ENCODE data around the gene SYTL2. TPM values are rescaled to one million over a fixed set of nuclear protein-coding genes. Genes with fewer than 3 reads are reported as not detected.

The SYTL2 gene
- total RNA-seq, 5 donors from 2014 or later (not counting 1 experiment from before 2014, with no cell fraction given): 19.8 to 85.4 (median 31.3) TPM

DNA sequence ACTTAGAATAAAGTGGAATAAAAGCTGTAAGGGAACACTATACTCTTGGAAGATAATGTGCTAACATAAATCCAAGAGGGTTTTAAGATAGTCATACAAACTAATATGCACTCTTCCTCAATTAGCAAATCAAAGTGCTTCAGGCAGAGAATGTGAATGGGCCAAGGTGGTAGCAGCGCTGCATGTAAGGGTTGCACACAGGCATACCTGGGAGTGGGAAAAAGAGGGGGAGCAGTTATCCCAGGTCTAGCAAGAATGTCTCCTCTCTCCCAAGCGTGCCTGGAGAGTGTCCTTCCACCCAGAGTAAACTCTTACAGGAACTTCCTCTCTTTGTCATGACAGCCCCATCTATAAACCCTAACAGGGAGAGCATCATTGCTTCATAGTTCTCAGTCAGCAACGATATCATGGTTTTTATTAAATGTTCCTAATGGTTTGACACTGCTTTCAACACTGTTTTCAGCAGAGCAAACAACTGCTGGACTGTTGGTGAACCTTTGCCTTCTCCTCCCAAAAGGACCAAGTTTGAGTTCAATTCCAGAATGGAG, 61.6 kb downstream of the SYTL2 start:
- 100% methylated on average over 1 of the region's 3 CpGs for WGBS (ENCODE audit: insufficient coverage)
- H3K36me3 ChIP-seq (ENCODE audit: control insufficient read depth in 2 of 2, extremely low read depth in 1 of 2, insufficient read depth in 1 of 2, low read length in 1 of 2): peaks cover 0 to 3% of the 10 kb centered on the region in 2 donors
- peaks cover 67 to 69% of the 10 kb centered on the region in 2 experiments for H3K4me1 ChIP-seq (ENCODE audit: control insufficient read depth in 1 of 2, extremely low read depth in 1 of 2, insufficient read depth in 2 of 2, low read length in 2 of 2)
- ATAC-seq (replicated peaks in 1 of 4): no peak
- ChIA-PET CTCF (no interaction called here), POLR2A (interaction anchor here in 1 of 2 donors (0.5 to 1.2 kb wide), 2 partner anchors 10 to 53 kb away, joined by 4 to 8 read pairs; no protein-coding TSS in a partner anchor)
- no peak for DNase-seq
- peaks cover 23% of the 10 kb centered on the region for H3K36me3 Mint-ChIP-seq
- H3K27me3 Mint-ChIP-seq: no peaks in the 10 kb centered on the region
- H3K9me3 Mint-ChIP-seq: peaks cover 0 to 4% (median 0%) of the 10 kb centered on the region in 3 donors
- peak overlapping the region; percentile 47 to 74 for H3K27ac Mint-ChIP-seq
- peaks cover 73 to 95% (median 92%) of the 10 kb centered on the region in 3 donors for H3K4me1 Mint-ChIP-seq
- no peak overlapping the region for H3K4me3 ChIP-seq (ENCODE audit: control insufficient read depth in 1 of 2, extremely low read depth in 1 of 2, low read length in 1 of 2)
- no peaks in the 10 kb centered on the region for H3K9me3 ChIP-seq
- H3K27ac ChIP-seq (ENCODE audit: low read length): peak overlapping the region; percentile 52
- peak overlapping the region in 1 of 3 donors; percentile 81 for H3K4me3 Mint-ChIP-seq
- no peaks in the 10 kb centered on the region for H3K27me3 ChIP-seq (replicated peaks in 1 of 2; ENCODE audit: control insufficient read depth in 2 of 2, extremely low read depth in 1 of 2, insufficient read depth in 2 of 2, low read length in 1 of 2)

- WGBS (ENCODE audit: insufficient coverage): 100% methylated on average over 2 of the region's 6 CpGs
- peaks cover 0 to 3% of the 10 kb centered on the region in 2 donors for H3K36me3 ChIP-seq (ENCODE audit: control insufficient read depth in 2 of 2, extremely low read depth in 1 of 2, insufficient read depth in 1 of 2, low read length in 1 of 2)
- no peaks in the 10 kb centered on the region for H3K27me3 Mint-ChIP-seq
- peaks cover 0 to 4% (median 0%) of the 10 kb centered on the region in 3 donors for H3K9me3 Mint-ChIP-seq
- peaks cover 74 to 90% (median 90%) of the 10 kb centered on the region in 3 donors for H3K4me1 Mint-ChIP-seq
- H3K27ac Mint-ChIP-seq: no peak overlapping the region
- peaks cover 23% of the 10 kb centered on the region for H3K36me3 Mint-ChIP-seq
- no peak for ATAC-seq (replicated peaks in 1 of 4)
- H3K4me1 ChIP-seq (ENCODE audit: control insufficient read depth in 1 of 2, extremely low read depth in 1 of 2, insufficient read depth in 2 of 2, low read length in 2 of 2): peaks cover 60 to 61% of the 10 kb centered on the region in 2 experiments
- H3K27me3 ChIP-seq (replicated peaks in 1 of 2; ENCODE audit: control insufficient read depth in 2 of 2, extremely low read depth in 1 of 2, insufficient read depth in 2 of 2, low read length in 1 of 2): no peaks in the 10 kb centered on the region
- no peaks in the 10 kb centered on the region for H3K9me3 ChIP-seq
- no peak overlapping the region for H3K4me3 ChIP-seq (ENCODE audit: control insufficient read depth in 1 of 2, extremely low read depth in 1 of 2, low read length in 1 of 2)
- H3K4me3 Mint-ChIP-seq: no peak overlapping the region
- ChIA-PET CTCF (no interaction called here), POLR2A (interaction anchor here in 1 of 2 donors (0.5 kb wide), 1 partner anchor 15 kb away, joined by 4 read pairs; no protein-coding TSS in a partner anchor)
- H3K27ac ChIP-seq (ENCODE audit: low read length): no peak overlapping the region
- DNase-seq: no peak
Measured at GRCh38 chr11:85748455-85748891, 62.5 kb downstream of the SYTL2 start.

DNA sequence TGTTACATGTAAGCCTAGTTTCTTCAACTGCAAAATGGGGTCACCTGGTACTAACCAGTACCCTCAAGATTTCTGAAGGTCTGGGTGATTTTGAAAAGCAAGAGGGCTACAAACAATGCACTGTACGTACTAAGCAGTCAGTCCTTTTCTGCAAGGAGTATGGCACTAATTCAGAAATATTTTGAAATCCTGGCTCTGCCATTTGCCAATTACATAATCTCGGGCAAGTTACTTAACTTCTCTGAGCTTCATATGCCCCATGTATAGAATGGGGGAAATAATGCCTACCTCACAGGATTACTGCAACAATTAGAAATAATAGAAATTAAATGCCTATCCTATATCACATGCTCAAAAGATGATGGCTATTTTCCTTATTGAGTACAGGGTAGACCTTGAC, 64.3 kb downstream of the SYTL2 start:
- Mint-ChIP-seq H3K36me3 (peaks cover 24% of the 10 kb centered on the region), H3K27me3 (no peaks in the 10 kb centered on the region), H3K27ac (peak overlapping the region in 1 of 2 donors; percentile 85), H3K4me3 (no peak overlapping the region), H3K4me1 (peaks cover 66 to 89% (median 85%) of the 10 kb centered on the region in 3 donors), H3K9me3 (no peaks in the 10 kb centered on the region)
- H3K36me3 ChIP-seq (ENCODE audit: control insufficient read depth in 2 of 2, extremely low read depth in 1 of 2, insufficient read depth in 1 of 2, low read length in 1 of 2): peaks cover 0 to 3% of the 10 kb centered on the region in 2 donors
- H3K4me3 ChIP-seq (ENCODE audit: control insufficient read depth in 1 of 2, extremely low read depth in 1 of 2, low read length in 1 of 2): no peak overlapping the region
- H3K27me3 ChIP-seq (replicated peaks in 1 of 2; ENCODE audit: control insufficient read depth in 2 of 2, extremely low read depth in 1 of 2, insufficient read depth in 2 of 2, low read length in 1 of 2): no peaks in the 10 kb centered on the region
- H3K9me3 ChIP-seq: no peaks in the 10 kb centered on the region
- 100% methylated on average over 1 of the region's 2 CpGs for WGBS (ENCODE audit: insufficient coverage)
- H3K4me1 ChIP-seq (ENCODE audit: control insufficient read depth in 1 of 2, extremely low read depth in 1 of 2, insufficient read depth in 2 of 2, low read length in 2 of 2): peaks cover 45 to 62% of the 10 kb centered on the region in 2 experiments
- DNase-seq (no peak), ATAC-seq (replicated peaks in 1 of 4) (no peak)
- H3K27ac ChIP-seq (ENCODE audit: low read length): peak overlapping the region; percentile 27
- ChIA-PET POLR2A (interaction anchor here (0.6 to 0.8 kb wide), 4 partner anchors 54 to 427 kb away, joined by 3 to 5 read pairs (median 4); no protein-coding TSS in a partner anchor), CTCF (interaction anchor here in 1 of 2 donors (0.6 kb wide), 1 partner anchor 51 kb away, joined by 4 read pairs; no protein-coding TSS in a partner anchor)

DNA sequence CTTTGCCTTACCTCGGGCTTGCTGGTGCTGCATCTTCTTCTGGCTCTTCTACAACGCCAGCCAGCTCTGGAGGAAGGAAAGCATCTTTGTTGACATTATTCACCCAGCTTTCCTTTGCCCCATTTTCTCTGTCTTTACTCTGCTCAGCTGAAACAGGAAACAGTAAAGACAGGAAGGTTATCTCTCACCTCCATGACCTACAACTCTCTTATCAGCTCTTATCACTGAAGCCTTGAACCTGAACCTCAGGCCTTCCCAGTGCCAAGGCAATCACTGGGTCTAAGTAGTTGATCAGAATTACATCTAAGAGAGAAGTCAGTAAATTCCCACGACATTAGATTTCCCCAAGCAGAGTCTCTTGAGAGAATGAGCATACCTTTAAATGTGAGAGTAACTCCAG, 65.3 kb downstream of the SYTL2 start:
- H3K4me1 ChIP-seq (ENCODE audit: control insufficient read depth in 1 of 2, extremely low read depth in 1 of 2, insufficient read depth in 2 of 2, low read length in 2 of 2): peaks cover 39 to 59% of the 10 kb centered on the region in 2 experiments
- Mint-ChIP-seq H3K4me3 (peak overlapping the region in 1 of 3 donors; percentile 43), H3K9me3 (no peaks in the 10 kb centered on the region), H3K4me1 (peaks cover 62 to 87% (median 82%) of the 10 kb centered on the region in 3 donors), H3K27ac (peak overlapping the region; percentile 73 to 85), H3K36me3 (peaks cover 27% of the 10 kb centered on the region), H3K27me3 (no peaks in the 10 kb centered on the region)
- H3K4me3 ChIP-seq (ENCODE audit: control insufficient read depth in 1 of 2, extremely low read depth in 1 of 2, low read length in 1 of 2): no peak overlapping the region
- ChIA-PET POLR2A (interaction anchor here (0.9 to 1.0 kb wide), 2 partner anchors 26 to 78 kb away, joined by 3 to 4 read pairs; no protein-coding TSS in a partner anchor), CTCF (interaction anchor here (1.4 to 3.0 kb wide), 2 partner anchors 50 to 53 kb away, joined by 4 to 7 read pairs; no protein-coding TSS in a partner anchor)
- H3K27ac ChIP-seq (ENCODE audit: low read length): peak overlapping the region; percentile 27
- 0% methylated on average over 2 of the region's 3 CpGs for WGBS (ENCODE audit: insufficient coverage)
- peak; percentile 43 to 67 (median 55) for ATAC-seq (replicated peaks in 1 of 4)
- peaks cover 0 to 3% of the 10 kb centered on the region in 2 donors for H3K36me3 ChIP-seq (ENCODE audit: control insufficient read depth in 2 of 2, extremely low read depth in 1 of 2, insufficient read depth in 1 of 2, low read length in 1 of 2)
- DNase-seq: peak in 1 of 35 experiments; percentile 36
- H3K9me3 ChIP-seq: no peaks in the 10 kb centered on the region
- no peaks in the 10 kb centered on the region for H3K27me3 ChIP-seq (replicated peaks in 1 of 2; ENCODE audit: control insufficient read depth in 2 of 2, extremely low read depth in 1 of 2, insufficient read depth in 2 of 2, low read length in 1 of 2)

DNA sequence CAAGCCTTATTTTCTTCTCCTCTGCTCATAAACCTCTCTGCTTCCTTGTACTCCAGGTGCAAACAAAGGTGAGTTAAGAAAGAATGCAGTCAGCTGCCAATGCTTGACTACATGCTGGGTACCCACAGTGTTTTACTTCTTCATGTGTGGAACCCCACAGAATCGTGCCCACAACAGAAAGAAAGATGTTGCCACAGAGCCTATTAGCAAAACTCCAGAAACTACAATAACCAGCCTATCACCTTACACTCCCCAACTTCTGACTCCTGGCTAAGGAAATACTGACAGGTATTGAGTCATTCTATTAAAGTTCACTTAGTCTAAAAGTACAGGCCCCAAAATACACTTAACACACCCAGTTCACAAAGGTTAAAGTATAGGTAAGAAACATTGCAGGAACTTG, 68.1 kb downstream of the SYTL2 start:
- peaks cover 20% of the 10 kb centered on the region for H3K36me3 Mint-ChIP-seq
- Histone ChIP-seq H3K27ac (ENCODE audit: low read length) (peak overlapping the region; percentile 9), H3K9me3 (no peaks in the 10 kb centered on the region), H3K4me3 (ENCODE audit: control insufficient read depth in 1 of 2, extremely low read depth in 1 of 2, low read length in 1 of 2) (no peak overlapping the region), H3K4me1 (ENCODE audit: control insufficient read depth in 1 of 2, extremely low read depth in 1 of 2, insufficient read depth in 2 of 2, low read length in 2 of 2) (peaks cover 27 to 59% of the 10 kb centered on the region in 2 experiments), H3K27me3 (replicated peaks in 1 of 2; ENCODE audit: control insufficient read depth in 2 of 2, extremely low read depth in 1 of 2, insufficient read depth in 2 of 2, low read length in 1 of 2) (no peaks in the 10 kb centered on the region), H3K36me3 (ENCODE audit: control insufficient read depth in 2 of 2, extremely low read depth in 1 of 2, insufficient read depth in 1 of 2, low read length in 1 of 2) (peaks cover 0 to 4% of the 10 kb centered on the region in 2 donors)
- H3K27me3 Mint-ChIP-seq: no peaks in the 10 kb centered on the region
- no CpG with 5 or more reads among the region's 1 CpG for WGBS (ENCODE audit: insufficient coverage)
- CTCF ChIA-PET: no interaction called here
- DNase-seq (no peak), ATAC-seq (replicated peaks in 1 of 4) (peak in 2 of 4 experiments; percentile 16 to 60)
- H3K4me1 Mint-ChIP-seq: peaks cover 64 to 86% (median 79%) of the 10 kb centered on the region in 3 donors
- POLR2A ChIA-PET: no interaction called here
- H3K27ac Mint-ChIP-seq: peak overlapping the region; percentile 79 to 90
- H3K4me3 Mint-ChIP-seq: peak overlapping the region in 1 of 3 donors; percentile 24
- no peaks in the 10 kb centered on the region for H3K9me3 Mint-ChIP-seq

DNA sequence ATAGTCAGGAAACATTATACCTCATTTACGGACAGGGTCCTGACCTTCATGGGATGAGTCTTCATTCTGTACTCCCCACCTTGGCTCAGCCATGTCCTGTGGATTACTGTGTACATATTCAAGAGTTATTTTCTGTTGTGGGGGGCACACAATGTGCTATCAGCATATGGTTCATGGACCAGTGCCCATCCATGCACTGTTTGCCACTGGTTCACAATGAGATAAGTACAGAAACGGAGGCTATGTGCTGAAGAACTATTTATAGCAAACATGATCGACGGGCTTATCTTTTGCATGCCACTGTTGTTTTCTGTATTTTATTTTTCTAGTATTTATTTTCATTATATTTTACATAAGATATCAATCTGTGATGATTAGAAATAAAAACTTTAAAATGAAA, 68.6 kb downstream of the SYTL2 start:
- Histone ChIP-seq H3K4me3 (ENCODE audit: control insufficient read depth in 1 of 2, extremely low read depth in 1 of 2, low read length in 1 of 2) (no peak overlapping the region), H3K27ac (ENCODE audit: low read length) (peak overlapping the region; percentile 9), H3K4me1 (ENCODE audit: control insufficient read depth in 1 of 2, extremely low read depth in 1 of 2, insufficient read depth in 2 of 2, low read length in 2 of 2) (peaks cover 29 to 64% of the 10 kb centered on the region in 2 experiments), H3K27me3 (replicated peaks in 1 of 2; ENCODE audit: control insufficient read depth in 2 of 2, extremely low read depth in 1 of 2, insufficient read depth in 2 of 2, low read length in 1 of 2) (no peaks in the 10 kb centered on the region), H3K36me3 (ENCODE audit: control insufficient read depth in 2 of 2, extremely low read depth in 1 of 2, insufficient read depth in 1 of 2, low read length in 1 of 2) (peaks cover 0 to 4% of the 10 kb centered on the region in 2 donors), H3K9me3 (no peaks in the 10 kb centered on the region)
- H3K36me3 Mint-ChIP-seq: peaks cover 17% of the 10 kb centered on the region
- no CpG with 5 or more reads among the region's 4 CpGs for WGBS (ENCODE audit: insufficient coverage)
- DNase-seq (no peak), ATAC-seq (replicated peaks in 1 of 4) (no peak)
- no peaks in the 10 kb centered on the region for H3K9me3 Mint-ChIP-seq
- H3K27me3 Mint-ChIP-seq: no peaks in the 10 kb centered on the region
- peak overlapping the region in 1 of 2 donors; percentile 90 for H3K27ac Mint-ChIP-seq
- POLR2A ChIA-PET: no interaction called here
- H3K4me1 Mint-ChIP-seq: peaks cover 70 to 87% (median 80%) of the 10 kb centered on the region in 3 donors
- no peak overlapping the region for H3K4me3 Mint-ChIP-seq
- CTCF ChIA-PET: no interaction called here

Measured in T-cell (primary cell).